ENCODE measurements around the gene DLGAP1.
A peak's percentile ranks its signal among the peaks of the same experiment; 100 is the strongest.

The DLGAP1 gene

DNA sequence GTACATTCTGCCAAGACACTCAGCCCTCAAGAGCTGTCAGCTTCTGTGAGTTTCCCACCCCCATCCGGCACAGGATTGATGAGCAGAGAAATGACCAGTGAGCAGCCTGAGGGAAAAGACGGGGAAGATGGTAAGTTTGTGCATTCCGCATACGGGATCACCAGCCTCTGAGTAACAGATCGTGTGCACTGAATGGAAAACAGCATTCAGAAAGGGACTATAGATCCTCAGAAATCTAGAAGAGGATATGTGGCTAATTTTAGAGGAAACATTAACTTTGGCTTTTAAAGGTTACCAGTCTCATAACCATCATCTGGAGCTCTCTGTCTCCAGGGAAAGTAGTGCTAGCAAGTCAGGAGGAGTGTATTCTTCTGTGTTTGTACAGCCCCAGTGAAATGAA is 679.1 kb downstream of the DLGAP1 start:
- TF ChIP-seq TCF12 (IDR thresholded peaks at IDR 0.05; ENCODE audit: low read depth), result no peak
- TF ChIP-seq YY1 (IDR thresholded peaks at IDR 0.05; ENCODE audit: low read depth), result no peak
- TF ChIP-seq CREB1 (IDR thresholded peaks at IDR 0.05; ENCODE audit: low read depth), result no peak
- TF ChIP-seq FOXM1 (IDR thresholded peaks at IDR 0.05; ENCODE audit: borderline replicate concordance, low read depth), result no peak
- TF ChIP-seq, protein P1, sequence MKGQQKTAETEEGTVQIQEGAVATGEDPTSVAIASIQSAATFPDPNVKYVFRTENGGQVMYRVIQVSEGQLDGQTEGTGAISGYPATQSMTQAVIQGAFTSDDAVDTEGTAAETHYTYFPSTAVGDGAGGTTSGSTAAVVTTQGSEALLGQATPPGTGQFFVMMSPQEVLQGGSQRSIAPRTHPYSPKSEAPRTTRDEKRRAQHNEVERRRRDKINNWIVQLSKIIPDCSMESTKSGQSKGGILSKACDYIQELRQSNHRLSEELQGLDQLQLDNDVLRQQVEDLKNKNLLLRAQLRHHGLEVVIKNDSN (IDR thresholded peaks at IDR 0.05), result no peak
- TF ChIP-seq RAD21 (IDR thresholded peaks at IDR 0.05; ENCODE audit: low read depth), result no peak
- TF ChIP-seq ZBTB7A (IDR thresholded peaks at IDR 0.05; ENCODE audit: low read depth), result no peak
- TF ChIP-seq, protein P2, sequence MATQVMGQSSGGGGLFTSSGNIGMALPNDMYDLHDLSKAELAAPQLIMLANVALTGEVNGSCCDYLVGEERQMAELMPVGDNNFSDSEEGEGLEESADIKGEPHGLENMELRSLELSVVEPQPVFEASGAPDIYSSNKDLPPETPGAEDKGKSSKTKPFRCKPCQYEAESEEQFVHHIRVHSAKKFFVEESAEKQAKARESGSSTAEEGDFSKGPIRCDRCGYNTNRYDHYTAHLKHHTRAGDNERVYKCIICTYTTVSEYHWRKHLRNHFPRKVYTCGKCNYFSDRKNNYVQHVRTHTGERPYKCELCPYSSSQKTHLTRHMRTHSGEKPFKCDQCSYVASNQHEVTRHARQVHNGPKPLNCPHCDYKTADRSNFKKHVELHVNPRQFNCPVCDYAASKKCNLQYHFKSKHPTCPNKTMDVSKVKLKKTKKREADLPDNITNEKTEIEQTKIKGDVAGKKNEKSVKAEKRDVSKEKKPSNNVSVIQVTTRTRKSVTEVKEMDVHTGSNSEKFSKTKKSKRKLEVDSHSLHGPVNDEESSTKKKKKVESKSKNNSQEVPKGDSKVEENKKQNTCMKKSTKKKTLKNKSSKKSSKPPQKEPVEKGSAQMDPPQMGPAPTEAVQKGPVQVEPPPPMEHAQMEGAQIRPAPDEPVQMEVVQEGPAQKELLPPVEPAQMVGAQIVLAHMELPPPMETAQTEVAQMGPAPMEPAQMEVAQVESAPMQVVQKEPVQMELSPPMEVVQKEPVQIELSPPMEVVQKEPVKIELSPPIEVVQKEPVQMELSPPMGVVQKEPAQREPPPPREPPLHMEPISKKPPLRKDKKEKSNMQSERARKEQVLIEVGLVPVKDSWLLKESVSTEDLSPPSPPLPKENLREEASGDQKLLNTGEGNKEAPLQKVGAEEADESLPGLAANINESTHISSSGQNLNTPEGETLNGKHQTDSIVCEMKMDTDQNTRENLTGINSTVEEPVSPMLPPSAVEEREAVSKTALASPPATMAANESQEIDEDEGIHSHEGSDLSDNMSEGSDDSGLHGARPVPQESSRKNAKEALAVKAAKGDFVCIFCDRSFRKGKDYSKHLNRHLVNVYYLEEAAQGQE (IDR thresholded peaks at IDR 0.05; ENCODE audit: low read depth), result no peak
- TF ChIP-seq EGR1 (IDR thresholded peaks at IDR 0.05), result no peak
- TF ChIP-seq CEBPB (IDR thresholded peaks at IDR 0.05), result no peak
- TF ChIP-seq, protein P3, sequence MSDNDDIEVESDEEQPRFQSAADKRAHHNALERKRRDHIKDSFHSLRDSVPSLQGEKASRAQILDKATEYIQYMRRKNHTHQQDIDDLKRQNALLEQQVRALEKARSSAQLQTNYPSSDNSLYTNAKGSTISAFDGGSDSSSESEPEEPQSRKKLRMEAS (IDR thresholded peaks at IDR 0.05), result no peak
- TF ChIP-seq EP300 (IDR thresholded peaks at IDR 0.05; ENCODE audit: borderline replicate concordance), result no peak
- TF ChIP-seq TEAD4 (IDR thresholded peaks at IDR 0.05), result no peak
- TF ChIP-seq NFIC (IDR thresholded peaks at IDR 0.05), result no peak
- TF ChIP-seq TAF1 (IDR thresholded peaks at IDR 0.05; ENCODE audit: low read depth), result no peak

DNA sequence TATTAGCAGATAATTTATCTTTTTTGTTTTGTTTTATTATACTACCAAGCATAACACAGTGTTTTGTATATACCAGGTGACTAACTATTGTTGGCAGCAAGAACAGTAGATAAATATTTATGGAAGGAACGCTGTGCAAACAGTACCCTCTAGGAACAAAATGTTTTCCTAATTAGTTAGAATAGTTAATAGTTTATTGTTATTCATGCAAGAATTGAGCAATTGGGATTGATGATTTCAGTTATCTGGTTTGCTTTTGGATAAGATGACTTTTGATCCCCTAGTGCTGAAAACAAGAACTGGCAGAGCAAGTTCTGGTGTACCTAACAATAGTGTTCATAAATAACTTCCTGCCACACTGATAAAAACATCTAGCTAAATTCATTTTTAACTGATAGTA is 681.8 kb downstream of the DLGAP1 start:
- TF ChIP-seq, protein P3 (IDR thresholded peaks at IDR 0.05), result no peak
- no peak for TF ChIP-seq RAD21 (IDR thresholded peaks at IDR 0.05; ENCODE audit: low read depth)
- TF ChIP-seq FOXM1 (IDR thresholded peaks at IDR 0.05; ENCODE audit: borderline replicate concordance, low read depth), result no peak
- no peak for TF ChIP-seq EP300 (IDR thresholded peaks at IDR 0.05; ENCODE audit: borderline replicate concordance)
- no peak for TF ChIP-seq EGR1 (IDR thresholded peaks at IDR 0.05)
- TF ChIP-seq, protein P1 (IDR thresholded peaks at IDR 0.05), result no peak
- no peak for TF ChIP-seq NFIC (IDR thresholded peaks at IDR 0.05)
- TF ChIP-seq ZBTB7A (IDR thresholded peaks at IDR 0.05; ENCODE audit: low read depth), result no peak
- no peak for TF ChIP-seq TEAD4 (IDR thresholded peaks at IDR 0.05)
- TF ChIP-seq CEBPB (IDR thresholded peaks at IDR 0.05), result no peak
- TF ChIP-seq YY1 (IDR thresholded peaks at IDR 0.05; ENCODE audit: low read depth), result no peak
- TF ChIP-seq TCF12 (IDR thresholded peaks at IDR 0.05; ENCODE audit: low read depth), result no peak
- no peak for TF ChIP-seq CREB1 (IDR thresholded peaks at IDR 0.05; ENCODE audit: low read depth)
- TF ChIP-seq, protein P2 (IDR thresholded peaks at IDR 0.05; ENCODE audit: low read depth), result no peak
- no peak for TF ChIP-seq TAF1 (IDR thresholded peaks at IDR 0.05; ENCODE audit: low read depth)

DNA sequence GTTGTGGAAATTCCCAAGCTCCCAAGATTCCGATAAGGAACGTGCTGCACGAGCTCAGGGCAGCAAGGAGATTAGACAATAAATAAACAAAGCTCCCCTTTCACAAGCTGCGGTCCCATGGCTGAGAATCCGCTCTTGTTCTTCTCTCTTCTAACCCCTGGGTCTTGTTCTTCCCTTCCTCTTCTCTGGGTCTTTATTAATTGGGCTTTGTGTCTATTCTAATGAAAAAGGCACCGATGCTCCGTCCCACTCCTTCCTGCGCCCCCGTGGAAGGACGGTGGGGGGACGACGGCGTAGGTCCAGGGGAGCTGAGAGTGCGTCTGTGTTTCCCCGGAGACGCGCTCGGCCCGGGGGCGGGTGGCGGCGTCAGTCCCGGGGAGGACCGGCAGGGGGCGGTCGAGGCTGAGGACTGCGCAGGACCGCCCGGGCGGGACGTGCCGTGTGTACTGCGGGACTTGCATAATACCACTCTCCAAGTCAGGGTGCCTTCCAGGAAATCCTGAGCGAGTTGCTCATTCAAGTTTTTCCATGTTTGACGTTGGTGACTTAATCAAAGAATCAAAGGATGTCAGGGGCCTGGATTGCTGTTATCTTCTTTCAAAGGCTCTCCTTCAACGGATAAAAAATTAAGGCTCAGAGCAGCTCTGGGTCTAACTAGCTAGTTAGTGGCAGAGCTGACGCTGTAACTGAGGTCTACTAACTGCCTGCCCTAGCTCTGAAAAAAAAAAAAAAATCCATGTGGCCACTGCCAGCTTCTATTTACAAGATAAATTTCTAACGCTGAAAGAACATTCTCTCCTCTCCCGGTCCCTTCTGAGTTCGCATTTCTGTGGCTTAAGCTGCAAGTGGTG is 683.8 kb downstream of the DLGAP1 start:
- no peak for TF ChIP-seq EGR1 (IDR thresholded peaks at IDR 0.05)
- peak; percentile 83 for TF ChIP-seq CEBPB (IDR thresholded peaks at IDR 0.05)
- TF ChIP-seq EP300 (IDR thresholded peaks at IDR 0.05; ENCODE audit: borderline replicate concordance), result 0 out of 2 replicates have a peak, but pooled peaks have one; percentile 11
- TF ChIP-seq RAD21 (IDR thresholded peaks at IDR 0.05; ENCODE audit: low read depth), result peak; percentile 84

DNA sequence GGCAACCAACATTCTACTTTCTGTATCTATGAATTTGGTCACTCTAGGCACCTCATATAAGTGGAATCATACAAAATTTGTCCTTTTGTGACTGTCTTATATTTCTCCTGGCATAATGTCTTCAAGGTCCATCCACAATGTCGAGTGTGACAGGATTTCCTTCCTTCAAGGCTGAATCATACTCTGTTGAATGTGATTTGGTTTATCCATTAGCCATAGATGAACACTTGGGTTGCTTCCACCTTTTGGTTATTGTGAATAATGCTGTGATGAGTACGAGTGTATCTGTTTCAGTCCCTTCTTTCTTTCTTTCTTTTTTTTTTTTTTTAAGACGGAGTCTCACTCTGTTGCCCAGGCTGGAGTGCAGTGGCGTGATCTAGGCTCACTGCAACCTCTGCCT is 693.8 kb downstream of the DLGAP1 start:
- TF ChIP-seq FOXM1 (IDR thresholded peaks at IDR 0.05; ENCODE audit: borderline replicate concordance, low read depth) (no peak), ZBTB7A (IDR thresholded peaks at IDR 0.05; ENCODE audit: low read depth) (no peak), RAD21 (IDR thresholded peaks at IDR 0.05; ENCODE audit: low read depth) (no peak), EGR1 (IDR thresholded peaks at IDR 0.05) (no peak), TAF1 (IDR thresholded peaks at IDR 0.05; ENCODE audit: low read depth) (no peak), YY1 (IDR thresholded peaks at IDR 0.05; ENCODE audit: low read depth) (no peak), TEAD4 (IDR thresholded peaks at IDR 0.05) (no peak), TCF12 (IDR thresholded peaks at IDR 0.05; ENCODE audit: low read depth) (no peak), CEBPB (IDR thresholded peaks at IDR 0.05) (no peak), EP300 (IDR thresholded peaks at IDR 0.05; ENCODE audit: borderline replicate concordance) (no peak), CREB1 (IDR thresholded peaks at IDR 0.05; ENCODE audit: low read depth) (no peak), NFIC (IDR thresholded peaks at IDR 0.05) (no peak)
- TF ChIP-seq, protein P1 (IDR thresholded peaks at IDR 0.05), result no peak
- TF ChIP-seq, protein P2 (IDR thresholded peaks at IDR 0.05; ENCODE audit: low read depth), result no peak
- TF ChIP-seq, protein P3 (IDR thresholded peaks at IDR 0.05), result no peak

Data from Ishikawa (cell line).